Esophagus muscularis mucosa (tissue), 3 donors: Measurements from ENCODE around the gene CGRRF1.

Source experiments
- EP300 ChIP-seq: sonication (generic); formaldehyde crosslinking; IDR thresholded peaks from one replicate; pipeline ENCODE4 v1.6.1; 2017; ENCODE audit warnings: antibody characterized with exemption
- TF ChIP-seq, protein P1 (sequence below), 3 experiments: fragments of 200-600 bp in 2 of 3; fragments of 450-650 bp in 1 of 3; sonication (generic) in 2 of 3; IDR thresholded peaks; one replicate each; pipeline ENCODE4 v1.5.1; 2017 to 2019; ENCODE audit warnings: antibody characterized with exemption in 3 of 3, mild to moderate bottlenecking in 2 of 3, moderate library complexity in 1 of 3

DNA sequence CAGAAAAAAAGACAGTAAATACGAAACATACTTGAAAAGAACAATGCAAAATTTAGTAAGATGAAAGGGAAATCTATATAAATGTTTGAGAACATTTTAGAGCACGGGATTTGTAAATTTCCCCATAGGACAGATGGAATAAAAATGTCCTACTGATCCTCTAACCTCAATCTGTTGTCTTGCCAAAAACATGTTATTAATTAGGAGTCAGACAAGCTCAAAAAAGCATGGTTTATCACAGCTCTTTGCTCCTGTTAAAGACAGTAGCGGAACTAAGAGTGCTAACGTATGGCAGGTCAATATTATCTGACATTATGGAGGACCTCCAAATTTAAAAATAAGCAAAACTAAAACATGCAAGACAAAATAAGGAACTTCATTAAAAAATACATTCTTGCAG is 33.8 kb upstream of the CGRRF1 start:
- TF ChIP-seq, protein P1, sequence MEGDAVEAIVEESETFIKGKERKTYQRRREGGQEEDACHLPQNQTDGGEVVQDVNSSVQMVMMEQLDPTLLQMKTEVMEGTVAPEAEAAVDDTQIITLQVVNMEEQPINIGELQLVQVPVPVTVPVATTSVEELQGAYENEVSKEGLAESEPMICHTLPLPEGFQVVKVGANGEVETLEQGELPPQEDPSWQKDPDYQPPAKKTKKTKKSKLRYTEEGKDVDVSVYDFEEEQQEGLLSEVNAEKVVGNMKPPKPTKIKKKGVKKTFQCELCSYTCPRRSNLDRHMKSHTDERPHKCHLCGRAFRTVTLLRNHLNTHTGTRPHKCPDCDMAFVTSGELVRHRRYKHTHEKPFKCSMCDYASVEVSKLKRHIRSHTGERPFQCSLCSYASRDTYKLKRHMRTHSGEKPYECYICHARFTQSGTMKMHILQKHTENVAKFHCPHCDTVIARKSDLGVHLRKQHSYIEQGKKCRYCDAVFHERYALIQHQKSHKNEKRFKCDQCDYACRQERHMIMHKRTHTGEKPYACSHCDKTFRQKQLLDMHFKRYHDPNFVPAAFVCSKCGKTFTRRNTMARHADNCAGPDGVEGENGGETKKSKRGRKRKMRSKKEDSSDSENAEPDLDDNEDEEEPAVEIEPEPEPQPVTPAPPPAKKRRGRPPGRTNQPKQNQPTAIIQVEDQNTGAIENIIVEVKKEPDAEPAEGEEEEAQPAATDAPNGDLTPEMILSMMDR (IDR thresholded peaks at IDR 0.05): no peak
- TF ChIP-seq EP300: no peak
